ENCODE measurements around the gene TMEM132D. TPM values are rescaled to one million over a fixed set of nuclear protein-coding genes. Genes with fewer than 3 reads are reported as not detected.

The TMEM132D gene
- total RNA-seq, 1 donor from 2014 or later, result 0.19 TPM

- H3K36me3 Mint-ChIP-seq (ENCODE audit: low read depth), result no peaks in the 10 kb centered on the region
- TF ChIP-seq CTCF (conservative IDR thresholded peaks at IDR 0.05), result no peak
- peaks cover 2% of the 10 kb centered on the region for H3K9me3 Mint-ChIP-seq
- H3K27ac Mint-ChIP-seq (ENCODE audit: unreplicated experiment), result no peak overlapping the region
- DNase-seq (ENCODE audit: low read depth, low spot score), result no peak
- peaks cover 15% of the 10 kb centered on the region for H3K27me3 Mint-ChIP-seq (ENCODE audit: low read depth)
- peaks cover 9% of the 10 kb centered on the region for H3K4me1 Mint-ChIP-seq
- H3K4me3 Mint-ChIP-seq, result no peak overlapping the region
Measured at GRCh38 chr12:129213551-129213950, 690.3 kb downstream of the TMEM132D start.

GRCh38 chr12:129211862-129212630 is 691.8 kb downstream of the TMEM132D start:
- no peak for DNase-seq (ENCODE audit: low read depth, low spot score)
- H3K27ac Mint-ChIP-seq (ENCODE audit: unreplicated experiment), result no peak overlapping the region
- H3K4me3 Mint-ChIP-seq, result no peak overlapping the region
- H3K9me3 Mint-ChIP-seq, result peaks cover 2% of the 10 kb centered on the region
- H3K4me1 Mint-ChIP-seq, result peaks cover 9% of the 10 kb centered on the region
- H3K36me3 Mint-ChIP-seq (ENCODE audit: low read depth), result no peaks in the 10 kb centered on the region
- H3K27me3 Mint-ChIP-seq (ENCODE audit: low read depth), result peaks cover 22% of the 10 kb centered on the region
- TF ChIP-seq CTCF (conservative IDR thresholded peaks at IDR 0.05), result no peak

GRCh38 chr12:129208566-129208965 is 695.3 kb downstream of the TMEM132D start:
- Mint-ChIP-seq H3K36me3 (ENCODE audit: low read depth) (no peaks in the 10 kb centered on the region), H3K9me3 (no peaks in the 10 kb centered on the region), H3K27me3 (ENCODE audit: low read depth) (peaks cover 34% of the 10 kb centered on the region), H3K27ac (ENCODE audit: unreplicated experiment) (no peak overlapping the region), H3K4me1 (peaks cover 9% of the 10 kb centered on the region), H3K4me3 (no peak overlapping the region)
- no peak for TF ChIP-seq CTCF (conservative IDR thresholded peaks at IDR 0.05)
- no peak for DNase-seq (ENCODE audit: low read depth, low spot score)

GRCh38 chr12:129207084-129207483 is 696.7 kb downstream of the TMEM132D start:
- Mint-ChIP-seq H3K27ac (ENCODE audit: unreplicated experiment) (no peak overlapping the region), H3K36me3 (ENCODE audit: low read depth) (no peaks in the 10 kb centered on the region), H3K9me3 (no peaks in the 10 kb centered on the region), H3K4me1 (peaks cover 5% of the 10 kb centered on the region), H3K27me3 (ENCODE audit: low read depth) (peaks cover 34% of the 10 kb centered on the region), H3K4me3 (no peak overlapping the region)
- TF ChIP-seq CTCF (conservative IDR thresholded peaks at IDR 0.05), result no peak
- DNase-seq (ENCODE audit: low read depth, low spot score), result no peak

- DNase-seq (ENCODE audit: low read depth, low spot score), result no peak
- Mint-ChIP-seq H3K27me3 (ENCODE audit: low read depth) (peaks cover 34% of the 10 kb centered on the region), H3K4me1 (no peaks in the 10 kb centered on the region), H3K9me3 (no peaks in the 10 kb centered on the region), H3K36me3 (ENCODE audit: low read depth) (no peaks in the 10 kb centered on the region), H3K4me3 (no peak overlapping the region), H3K27ac (ENCODE audit: unreplicated experiment) (no peak overlapping the region)
- TF ChIP-seq CTCF (conservative IDR thresholded peaks at IDR 0.05), result no peak
Measured at GRCh38 chr12:129203456-129203855, 700.4 kb downstream of the TMEM132D start.

Data from neural crest cell (in vitro differentiated cells).